KG1 (cell line): ENCODE results near the gene PLA2G4A.
"Not testable (repeated sequence)": the region's sequence is repeated elsewhere in the genome, so short reads cannot be mapped to it uniquely, and the experiment has no call there.

Experiments used
- DNase-seq: peaks from one replicate; lab custom pipeline; 2025; lab: John Stamatoyannopoulos, UW

Gene PLA2G4A

DNA sequence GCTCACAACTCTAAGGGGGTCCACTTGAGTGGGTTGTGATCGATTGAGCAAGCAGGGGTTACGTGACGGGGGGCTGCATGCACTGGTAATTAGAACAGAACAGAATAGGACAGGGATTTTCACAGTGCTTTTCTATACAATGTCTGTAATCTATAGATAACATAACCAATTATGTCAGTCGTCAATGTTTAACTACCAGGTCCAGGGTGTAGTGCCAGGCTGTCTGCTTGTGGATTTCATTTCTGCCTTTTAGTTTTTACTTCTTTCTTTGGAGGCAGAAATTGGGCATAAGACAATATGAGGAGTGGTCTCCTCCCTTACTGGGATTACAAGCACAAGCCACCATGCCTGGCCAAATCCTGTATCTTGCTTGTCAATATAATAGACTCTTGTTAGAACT lies 94.1 kb downstream of the PLA2G4A start:
- not testable (repeated sequence) for DNase-seq

- DNase-seq = no peak
Measured at GRCh38 chr1:186923486-186923885, 94.7 kb downstream of the PLA2G4A start.

- peak; percentile 43 for DNase-seq
Measured at GRCh38 chr1:186925881-186926669, 97.3 kb downstream of the PLA2G4A start.

GRCh38 chr1:186927884-186928283 lies 99.1 kb downstream of the PLA2G4A start:
- DNase-seq = no peak

DNA sequence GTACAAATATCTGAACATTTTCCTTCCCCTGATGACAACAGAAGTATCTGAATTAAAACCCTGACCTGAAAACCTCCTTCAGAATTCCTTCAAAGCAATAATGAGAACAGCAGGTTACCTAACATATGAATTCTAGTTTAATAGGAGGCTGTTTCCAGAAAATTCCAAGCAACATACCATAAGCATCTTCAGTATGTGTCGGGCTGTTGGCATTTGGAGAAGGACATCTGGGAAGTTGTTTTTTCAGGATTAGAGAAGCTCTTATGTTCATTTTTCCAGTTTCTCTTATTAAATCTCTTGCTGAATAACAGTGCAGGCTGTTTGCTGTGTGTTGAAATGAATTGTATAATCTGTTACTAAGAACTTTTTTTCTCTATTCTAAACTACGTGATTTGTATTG lies 101.5 kb downstream of the PLA2G4A start:
- DNase-seq = no peak

GRCh38 chr1:186937016-186937670 lies 108.4 kb downstream of the PLA2G4A start:
- DNase-seq = no peak

- no peak for DNase-seq
Measured at GRCh38 chr1:186943891-186944686, 115.3 kb downstream of the PLA2G4A start.

DNA sequence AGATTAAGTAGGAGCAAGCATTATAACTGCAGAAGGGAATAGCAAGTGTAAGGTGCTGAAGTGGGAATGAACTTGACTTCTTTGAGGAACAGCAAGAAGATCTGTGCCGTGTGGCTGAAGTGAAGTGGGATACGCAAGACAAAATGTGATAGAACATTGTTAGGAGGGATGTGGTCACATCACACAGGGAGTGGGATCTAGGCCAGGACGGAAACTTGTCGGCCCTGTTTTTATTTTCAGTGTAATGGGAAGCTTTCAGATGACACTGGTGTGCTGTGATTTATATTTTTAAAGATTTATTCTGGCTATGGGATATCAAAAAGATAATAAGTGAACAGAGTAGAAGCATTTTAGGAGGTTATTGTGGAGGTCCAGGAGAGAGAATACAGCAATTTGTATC lies 116.4 kb downstream of the PLA2G4A start:
- DNase-seq = no peak

- no peak for DNase-seq
Measured at GRCh38 chr1:186948535-186948934, 119.8 kb downstream of the PLA2G4A start.

DNA sequence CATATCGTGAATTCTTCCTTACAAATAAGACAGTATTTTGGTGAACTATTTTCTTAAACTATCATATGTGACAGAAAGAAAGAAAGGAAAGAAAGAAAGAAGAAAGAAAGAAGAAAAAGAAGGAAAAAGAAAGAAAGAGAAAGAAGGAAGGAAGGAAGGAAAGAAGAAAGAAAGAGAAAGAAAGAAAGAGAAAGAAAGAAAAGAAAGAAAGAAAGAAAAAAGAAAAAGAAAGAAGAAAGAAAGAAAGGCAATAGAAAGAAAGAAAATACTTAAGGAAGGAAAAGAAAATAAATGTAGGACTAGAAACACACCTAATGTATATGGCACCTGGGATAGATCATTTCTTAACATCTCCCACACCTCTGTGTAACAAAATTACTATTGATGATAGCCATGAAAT lies 120.4 kb downstream of the PLA2G4A start:
- DNase-seq = no peak

DNA sequence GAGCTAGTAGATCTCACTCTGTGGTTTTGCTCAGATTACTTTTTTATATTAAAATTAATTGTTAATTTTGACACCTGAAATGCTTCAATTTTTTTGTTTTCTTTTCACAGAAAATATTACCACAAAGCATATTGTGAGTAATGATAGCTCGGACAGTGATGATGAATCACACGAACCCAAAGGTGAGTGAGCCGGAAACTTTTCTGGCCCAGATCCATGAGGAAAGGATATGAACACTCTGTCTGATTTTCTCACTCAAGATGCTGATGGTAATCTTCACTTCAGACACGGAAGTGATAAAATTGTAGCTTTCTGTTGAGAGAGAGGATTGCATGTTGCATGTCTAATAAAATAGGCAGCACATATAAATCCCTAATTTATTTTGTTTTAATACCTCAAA lies 121.8 kb downstream of the PLA2G4A start:
- DNase-seq = no peak

DNA sequence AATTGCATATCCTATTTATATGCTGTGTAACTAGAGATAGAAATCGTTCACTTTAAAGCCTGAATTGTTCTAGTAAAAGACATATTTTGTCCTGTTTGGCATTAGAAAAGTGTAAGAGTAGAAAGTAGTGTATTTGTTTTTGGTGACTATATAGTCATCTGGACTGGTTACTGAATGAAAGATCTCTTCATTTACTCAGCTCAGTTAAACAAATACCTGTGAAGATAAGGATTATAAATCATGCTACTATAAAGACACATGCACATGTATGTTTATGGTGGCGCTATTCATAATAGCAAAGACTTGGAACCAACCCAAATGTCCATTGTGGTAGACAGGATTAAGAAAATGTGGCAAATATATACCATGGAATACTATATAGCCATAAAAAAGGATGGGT lies 125.1 kb downstream of the PLA2G4A start:
- DNase-seq = no peak

DNA sequence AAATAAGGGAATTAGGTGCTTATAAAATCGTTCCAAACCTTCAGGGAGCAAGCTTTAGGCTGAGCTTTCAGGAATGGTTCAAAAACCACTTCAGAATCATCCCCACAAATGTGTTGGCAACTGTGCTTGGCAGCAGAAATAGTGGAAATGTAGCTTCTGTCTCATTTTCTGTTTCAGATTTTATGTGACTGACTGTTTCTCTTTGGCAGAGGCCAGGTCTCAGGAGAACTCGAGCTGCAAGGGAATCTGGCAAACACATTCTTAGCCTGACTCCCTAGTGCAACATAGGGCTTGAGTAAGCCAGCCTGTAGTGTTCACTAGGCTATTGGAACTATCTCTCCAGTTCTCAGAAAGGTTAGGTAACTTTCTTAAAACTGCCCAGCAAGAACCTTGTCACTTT lies 128.6 kb downstream of the PLA2G4A start:
- no peak for DNase-seq

DNA sequence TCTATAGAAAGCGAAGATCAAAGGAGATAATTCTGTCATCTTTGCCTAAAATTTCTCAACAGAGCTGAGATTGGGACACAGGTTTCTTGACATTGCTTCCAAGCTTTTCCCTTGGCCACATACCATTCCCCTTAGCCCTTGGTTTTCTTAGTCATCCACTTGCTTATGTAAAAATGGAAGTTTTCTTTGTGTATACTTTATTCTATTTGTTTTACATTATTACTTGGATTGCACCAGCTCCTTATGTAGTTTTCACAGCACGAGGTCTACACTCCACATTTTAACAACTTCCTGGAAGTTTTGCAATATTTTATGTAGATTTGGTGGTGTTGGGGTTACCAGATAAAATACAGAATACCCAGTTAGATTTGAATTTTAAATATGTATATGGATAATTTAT lies 129.8 kb downstream of the PLA2G4A start:
- DNase-seq = no peak

GRCh38 chr1:186960861-186961260 lies 132.1 kb downstream of the PLA2G4A start:
- DNase-seq = no peak

GRCh38 chr1:186965847-186966246 lies 137.1 kb downstream of the PLA2G4A start:
- no peak for DNase-seq

GRCh38 chr1:186966456-186966855 lies 137.7 kb downstream of the PLA2G4A start:
- DNase-seq = no peak

DNA sequence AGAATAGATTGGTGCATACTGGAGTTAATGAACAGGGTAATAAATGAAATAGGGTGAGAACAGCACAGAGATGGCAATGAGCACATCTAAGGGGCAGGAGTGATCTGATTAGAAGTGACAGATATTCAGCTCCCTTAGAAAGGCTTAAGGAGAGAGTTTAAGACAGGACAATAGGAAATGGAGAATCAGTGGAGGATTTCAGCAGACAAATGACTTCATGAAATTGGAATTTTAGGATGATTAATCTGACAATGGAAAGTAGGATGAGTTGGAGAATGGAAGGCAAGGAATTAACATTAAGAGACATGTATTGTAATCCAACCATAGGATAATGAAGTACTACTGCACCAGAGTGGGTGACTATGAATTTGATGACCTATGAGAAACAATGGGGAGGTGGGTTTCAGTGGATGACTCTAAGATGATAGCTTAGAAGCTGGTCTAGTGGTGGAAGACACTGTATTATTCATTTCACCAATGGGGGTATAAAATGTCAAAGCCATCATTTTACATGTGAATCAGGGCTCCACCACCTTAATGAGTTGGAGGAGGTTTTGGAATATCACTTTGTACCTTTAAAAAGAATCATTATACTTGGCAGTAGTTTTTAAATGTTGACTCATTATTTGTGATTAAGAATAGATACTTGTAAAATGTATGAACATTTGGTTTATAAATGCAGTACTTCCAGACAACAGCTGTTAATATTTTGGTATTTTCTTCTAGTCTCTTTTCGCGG lies 139.1 kb downstream of the PLA2G4A start:
- no peak for DNase-seq

GRCh38 chr1:186974774-186975181 lies 146.0 kb downstream of the PLA2G4A start:
- no peak for DNase-seq

- DNase-seq = no peak
Measured at GRCh38 chr1:186975220-186975619, 146.5 kb downstream of the PLA2G4A start.

GRCh38 chr1:186976700-186977099 lies 148.0 kb downstream of the PLA2G4A start:
- DNase-seq = no peak
